GM19035 (cell line): ENCODE measurements around the gene TIAM2.
"Not testable (repeated sequence)": the region's sequence is repeated elsewhere in the genome, so short reads cannot be mapped to it uniquely, and the experiment has no call there.

Experiments
- ATAC-seq: cut with Tn5 transposase; IDR thresholded peaks from one replicate; pipeline ENCODE4 v1.9.1; 2021; ENCODE audit not compliant: unreplicated experiment

Gene TIAM2

DNA sequence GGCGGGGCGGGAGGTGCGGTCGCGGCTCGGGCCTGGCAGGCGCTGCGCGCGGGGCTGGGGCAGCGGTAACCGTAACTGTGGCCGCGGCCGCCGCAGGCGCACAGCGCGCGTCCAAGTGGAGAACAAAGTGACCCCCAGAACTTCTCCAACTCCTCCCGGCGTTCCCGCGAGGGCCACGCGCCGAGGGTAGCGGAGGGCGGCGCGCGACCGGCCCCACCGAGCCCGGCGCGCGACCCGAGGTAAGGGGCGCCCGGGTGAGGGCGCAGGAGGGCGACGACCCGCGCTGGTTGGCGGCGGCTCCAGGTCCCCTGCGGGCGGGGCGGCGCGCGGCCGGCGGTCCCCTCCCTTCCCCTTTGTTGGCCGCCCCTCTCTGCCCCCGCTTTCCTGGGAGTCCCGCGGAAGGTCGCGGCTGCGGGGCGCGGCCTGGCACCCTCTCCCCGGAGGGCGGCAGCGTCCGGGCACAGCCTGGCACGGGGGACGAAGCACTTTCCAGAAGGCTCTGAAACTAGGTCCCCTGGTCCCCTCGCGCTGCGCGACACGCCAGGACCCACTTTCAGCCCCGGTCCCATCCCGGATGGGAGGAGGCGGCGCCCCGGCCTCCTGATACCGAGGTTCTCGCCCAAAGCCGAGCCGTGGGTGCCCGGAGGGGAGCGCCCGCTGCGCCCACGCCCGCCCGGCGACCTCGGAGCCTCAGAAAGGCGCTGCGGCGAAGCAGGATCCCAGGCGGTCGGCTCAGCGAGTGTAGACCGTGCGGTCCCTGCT is at the start of gene TIAM2:
TSS of gene TIAM2 (plus strand) at position 62 of the 762 bp plus-strand sequence. CDS start 133,909 bp downstream, outside the sequence.
- ATAC-seq = no peak

DNA sequence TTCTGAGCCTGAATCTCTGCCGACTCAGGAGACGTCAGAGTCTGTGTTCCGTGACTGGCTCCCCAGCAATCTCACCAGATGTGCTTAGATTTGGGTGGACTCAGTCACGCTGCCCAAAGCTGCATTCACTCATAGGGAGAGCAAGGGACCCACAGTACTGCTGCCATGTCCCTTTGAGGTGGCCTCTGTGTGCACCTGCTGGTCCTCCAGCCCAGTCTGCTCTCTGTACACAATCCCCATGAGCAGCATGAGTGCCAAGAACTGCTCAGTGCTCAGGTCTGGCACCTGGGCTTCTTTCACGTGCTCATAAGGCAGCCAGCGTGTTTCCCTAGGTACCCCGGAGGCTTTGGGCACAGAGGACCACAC is 44.2 kb upstream of the TIAM2 start:
- no peak for ATAC-seq

DNA sequence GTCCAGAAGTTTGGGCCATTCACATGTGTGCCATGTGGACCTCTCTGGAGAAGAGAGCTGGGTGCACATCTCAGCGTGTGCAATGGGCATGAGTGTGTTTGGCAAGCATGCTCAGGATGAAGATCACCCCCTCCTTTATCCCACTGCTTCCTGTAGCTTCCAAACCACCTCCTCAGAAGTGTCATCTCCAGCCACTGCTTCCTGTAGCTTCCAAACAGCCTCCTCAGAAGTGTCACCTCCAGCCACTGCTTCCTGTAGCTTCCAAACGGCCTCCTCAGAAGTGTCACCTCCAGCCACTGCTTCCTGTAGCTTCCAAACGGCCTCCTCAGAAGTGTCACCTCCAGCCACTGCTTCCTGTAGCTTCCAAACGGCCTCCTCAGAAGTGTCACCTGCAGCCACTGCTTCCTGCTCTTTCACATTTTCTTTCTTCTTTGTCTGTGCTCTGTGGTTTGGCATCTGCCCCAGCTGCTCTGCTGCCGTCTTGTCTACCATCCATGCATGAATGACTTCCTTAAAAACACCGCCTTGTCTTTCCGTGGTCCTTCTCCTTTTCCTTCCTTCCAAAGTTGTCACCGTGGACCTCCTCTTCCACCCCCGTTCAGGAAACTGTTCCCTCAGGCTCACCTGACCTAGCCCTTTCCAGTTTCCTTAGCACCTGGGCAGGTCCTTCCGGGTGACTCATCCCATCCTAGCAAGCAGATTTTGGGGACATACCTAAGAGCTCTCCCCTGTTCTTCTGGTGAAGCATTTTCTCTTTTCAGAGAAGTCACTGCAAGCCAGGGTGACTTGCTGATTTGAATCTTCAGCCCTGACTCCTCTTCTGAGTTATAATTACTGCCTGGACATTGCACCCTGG is 43.5 kb upstream of the TIAM2 start:
- peak; percentile 69 for ATAC-seq

DNA sequence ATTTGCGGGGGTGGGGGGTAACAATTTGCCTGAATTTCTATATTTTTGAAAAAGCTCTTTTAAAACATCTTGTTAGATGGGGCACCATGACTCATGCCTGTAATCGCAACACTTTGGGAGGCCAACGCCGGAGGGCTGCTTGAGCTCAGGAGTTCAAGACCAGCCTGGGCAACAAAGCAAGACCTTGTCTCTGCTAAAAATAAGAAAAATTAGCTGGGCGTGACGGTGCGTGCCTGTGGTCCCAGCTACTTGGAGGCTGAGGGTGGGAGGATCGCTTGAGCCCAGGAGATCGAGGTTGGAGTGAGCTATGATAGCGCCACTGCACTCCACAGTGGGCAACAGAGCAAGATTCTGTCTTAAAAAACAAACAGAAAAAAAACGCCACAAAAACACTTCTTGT is 41.5 kb upstream of the TIAM2 start:
- no peak for ATAC-seq

DNA sequence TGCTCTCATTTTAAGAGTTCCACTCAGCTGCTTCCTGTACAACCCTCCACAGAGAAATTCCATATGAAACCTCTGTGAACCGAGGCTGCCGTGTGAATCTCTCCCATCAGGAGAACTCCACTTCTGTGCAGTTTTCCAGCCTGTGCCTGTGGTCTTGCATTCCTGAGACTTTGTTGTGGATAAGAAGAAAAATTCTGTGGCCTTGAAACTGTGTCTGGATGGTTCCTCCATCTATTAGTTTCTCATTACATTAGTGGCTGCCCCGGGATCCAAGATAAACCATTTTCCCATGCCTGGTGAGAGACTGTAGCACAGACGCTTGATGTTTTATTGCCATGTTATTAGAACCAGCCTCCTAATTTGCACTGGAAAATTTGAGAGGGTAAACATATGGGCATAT is 40.8 kb upstream of the TIAM2 start:
- no peak for ATAC-seq

DNA sequence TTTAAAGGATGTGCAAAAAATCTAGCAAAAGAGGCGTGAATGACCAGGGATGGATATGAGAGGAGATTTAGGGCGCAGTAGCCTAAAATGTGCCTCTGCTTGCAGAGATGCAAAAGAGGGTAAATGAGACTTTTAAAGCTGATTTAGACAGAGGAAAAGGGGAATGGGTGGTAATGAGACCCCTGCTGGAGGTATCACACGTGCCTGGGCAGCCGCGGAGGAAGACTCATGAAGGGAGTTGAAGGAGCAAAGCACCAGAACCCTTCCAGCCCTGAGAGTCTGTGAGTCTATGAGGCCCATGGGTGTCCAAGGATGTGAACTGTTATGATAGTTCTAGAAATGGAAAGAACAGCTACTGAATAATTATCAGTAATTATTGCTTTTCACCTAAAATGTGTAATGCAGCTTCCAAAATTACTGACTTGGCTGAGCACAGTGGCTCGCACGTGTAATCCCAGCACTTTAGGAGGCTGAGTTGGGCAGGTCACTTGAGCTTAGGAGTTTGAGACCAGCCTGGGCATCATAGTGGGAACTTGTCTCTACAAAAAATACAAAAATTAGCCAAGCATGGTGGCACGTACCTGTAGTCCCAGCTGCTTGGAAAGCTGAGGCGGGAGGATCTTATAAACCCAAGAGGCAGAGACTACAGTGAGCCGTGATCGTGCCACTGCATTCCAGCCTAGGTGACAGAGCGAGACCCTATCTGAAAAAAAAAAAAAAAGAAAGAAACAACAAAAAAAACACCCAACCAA is 38.2 kb upstream of the TIAM2 start:
- ATAC-seq = no peak

DNA sequence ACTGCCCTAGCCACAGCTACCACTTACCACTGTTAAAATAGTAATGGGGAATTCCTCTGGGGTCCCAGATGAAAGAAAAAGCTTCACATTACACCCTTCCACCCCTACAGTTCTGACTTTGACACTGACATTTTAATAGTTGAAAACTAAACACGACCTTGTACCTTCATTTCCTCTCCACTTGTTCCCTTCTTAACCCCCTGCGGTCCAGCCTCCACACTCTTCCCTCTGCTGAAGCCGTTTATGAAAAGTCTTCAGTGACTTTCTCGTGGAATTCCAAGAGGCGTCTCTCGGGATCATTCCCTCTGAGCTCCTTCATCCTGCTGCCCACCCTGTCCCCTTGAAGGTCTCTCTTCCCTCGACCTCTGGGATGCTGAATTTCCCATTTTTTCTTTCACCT is 36.6 kb upstream of the TIAM2 start:
- ATAC-seq = no peak

DNA sequence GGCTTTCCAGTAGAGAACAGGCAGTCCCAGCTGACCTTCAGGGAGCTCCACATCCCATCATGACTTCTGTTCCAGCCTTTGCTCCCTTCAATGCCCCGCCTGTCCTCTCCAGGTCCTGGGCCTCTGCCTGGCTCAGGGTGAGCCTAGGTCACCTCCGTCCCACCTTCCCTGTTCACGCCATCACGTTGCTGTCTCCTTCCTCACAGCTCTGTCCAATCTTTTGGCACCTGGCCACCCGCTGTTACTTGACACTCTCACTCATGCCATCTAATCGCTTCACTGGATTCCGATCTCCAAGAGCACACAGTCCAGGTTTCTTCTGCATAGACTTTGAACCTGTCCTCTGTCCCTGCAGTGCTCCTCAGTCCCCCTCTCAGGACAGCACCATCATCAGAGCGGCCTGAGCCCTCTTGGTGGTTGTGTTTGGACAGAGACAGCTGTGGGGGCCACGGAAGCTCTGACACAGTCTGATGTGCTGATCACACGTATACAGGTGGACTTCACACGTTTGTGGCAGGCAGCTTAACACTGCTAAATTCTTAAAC is 34.7 kb upstream of the TIAM2 start:
- no peak for ATAC-seq

DNA sequence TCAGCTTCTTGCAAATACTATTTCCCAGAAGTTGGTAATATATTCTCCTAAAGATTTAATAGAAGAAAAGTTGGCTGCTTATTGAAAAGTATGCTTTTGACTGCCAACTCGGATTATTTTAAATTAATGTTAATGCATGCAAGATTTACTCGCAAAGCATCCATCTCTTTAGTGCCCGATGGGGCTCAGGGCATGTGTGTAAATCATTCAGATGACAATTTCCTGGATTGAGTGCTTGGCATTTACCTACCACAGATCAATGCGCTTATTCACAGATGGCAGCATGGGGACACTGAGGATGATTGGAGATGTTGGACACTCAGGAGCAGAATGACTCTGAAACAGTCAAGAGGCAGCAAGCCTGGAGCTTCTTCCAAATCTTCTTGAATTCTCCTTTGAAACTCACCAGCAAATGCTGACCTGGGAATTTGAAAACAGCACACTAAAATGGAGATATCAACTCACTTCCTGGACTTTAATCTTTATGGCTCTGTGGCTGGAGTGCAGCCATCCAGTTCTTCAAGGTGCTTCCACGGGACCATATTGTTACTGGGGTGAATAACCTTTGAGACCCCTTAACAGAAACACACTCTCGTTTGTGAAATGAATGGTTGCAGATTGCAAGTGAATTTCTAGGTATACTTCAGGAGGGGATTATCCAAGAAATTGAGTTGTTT is 34.1 kb upstream of the TIAM2 start:
- ATAC-seq = no peak

DNA sequence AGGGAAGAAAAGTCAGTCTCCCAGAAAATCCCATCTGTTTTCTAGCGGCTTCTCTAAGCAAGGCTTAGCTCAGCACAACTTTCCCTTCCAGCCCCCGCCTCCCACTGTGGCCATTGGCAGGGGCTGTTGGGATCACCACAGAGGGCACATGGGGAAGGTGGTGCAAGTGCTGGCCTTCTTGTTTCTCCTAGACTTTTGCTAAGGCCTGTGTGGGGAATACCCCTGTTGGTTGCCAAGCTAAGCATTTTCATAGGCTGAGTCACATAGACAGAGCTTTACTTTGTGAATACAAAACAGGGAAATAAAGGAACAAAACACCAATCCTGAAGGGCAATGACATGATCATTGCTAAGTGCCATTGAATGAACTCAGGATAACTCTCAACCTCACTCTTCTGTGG is 32.4 kb upstream of the TIAM2 start:
- ATAC-seq = no peak

DNA sequence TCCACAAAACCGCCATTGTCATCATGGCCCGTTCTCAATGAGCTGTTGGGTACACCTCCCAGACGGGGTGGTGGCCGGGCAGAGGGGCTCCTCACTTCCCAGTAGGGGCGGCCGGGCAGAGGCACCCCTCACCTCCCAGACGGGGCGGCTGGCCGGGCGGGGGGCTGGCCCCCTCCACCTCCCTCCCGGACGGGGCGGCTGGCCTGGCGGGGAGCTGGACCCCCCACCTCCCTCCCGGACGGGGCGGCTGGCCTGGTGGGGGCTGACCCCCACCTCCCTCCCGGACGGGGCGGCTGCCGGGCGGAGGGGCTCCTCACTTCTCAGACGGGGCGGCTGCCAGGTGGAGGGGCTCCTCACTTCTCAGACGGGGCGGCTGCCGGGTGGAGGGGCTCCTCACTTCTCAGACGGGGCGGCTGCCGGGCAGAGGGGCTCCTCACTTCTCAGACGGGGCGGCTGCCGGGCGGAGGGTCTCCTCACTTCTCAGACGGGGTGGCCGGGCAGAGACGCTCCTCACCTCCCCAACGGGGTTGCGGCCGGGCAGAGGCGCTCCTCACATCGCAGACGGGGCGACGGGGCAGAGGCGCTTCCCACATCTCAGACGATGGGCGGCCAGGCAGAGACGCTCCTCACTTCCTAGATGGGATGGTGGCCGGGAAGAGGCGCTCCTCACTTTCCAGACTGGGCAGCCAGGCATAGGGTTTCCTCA is 28.9 kb upstream of the TIAM2 start:
- not testable (repeated sequence) for ATAC-seq

DNA sequence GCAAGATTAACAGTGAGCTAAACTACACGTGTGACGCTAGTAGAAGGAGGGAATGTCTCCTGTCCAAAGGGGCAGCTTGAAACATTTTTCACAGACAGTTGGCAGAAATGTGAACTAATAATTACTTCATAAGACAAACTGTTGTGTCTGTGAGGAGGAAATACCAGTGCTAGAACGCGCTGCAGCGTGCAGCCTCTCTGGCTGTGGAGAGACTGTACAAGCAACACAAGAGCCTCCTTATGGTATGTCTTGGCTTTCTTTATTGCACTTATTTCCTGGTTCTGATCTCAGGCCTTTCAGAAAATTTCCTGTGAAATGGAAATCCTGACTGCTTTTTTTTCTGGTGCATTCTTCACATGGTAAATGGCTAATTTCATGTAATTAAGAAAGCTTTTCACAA is 25.3 kb upstream of the TIAM2 start:
- no peak for ATAC-seq

DNA sequence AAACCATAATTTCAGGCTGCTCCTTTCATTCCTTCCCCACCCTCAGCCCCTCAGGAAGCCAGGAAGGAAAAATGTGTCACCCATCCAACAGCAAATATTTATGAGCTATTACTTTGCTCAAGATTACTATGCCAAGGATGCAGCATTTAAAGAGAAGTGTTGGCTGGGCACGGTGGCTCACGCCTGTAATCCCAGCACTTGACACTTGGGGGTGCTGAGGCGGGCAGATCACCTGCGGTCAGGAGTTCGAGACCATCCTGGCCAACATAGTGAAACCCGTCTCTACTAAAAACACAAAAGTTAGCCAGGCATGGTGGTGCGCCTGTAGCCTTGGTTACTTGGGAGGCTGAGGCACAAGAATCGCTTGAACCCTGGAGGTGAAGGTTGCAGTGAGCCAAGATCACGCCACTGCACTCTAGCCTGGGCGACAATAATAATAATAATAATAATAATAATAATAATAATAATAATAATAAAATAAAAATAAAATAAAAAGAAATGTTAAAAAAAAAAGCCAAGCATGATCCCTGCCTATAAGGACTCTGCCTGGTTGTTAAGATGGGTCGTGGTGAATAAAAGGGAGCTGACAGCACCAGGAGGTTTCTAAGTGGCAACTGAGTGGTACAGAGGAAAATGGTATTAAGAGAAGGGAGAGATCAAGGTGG is 20.5 kb upstream of the TIAM2 start:
- no peak for ATAC-seq

DNA sequence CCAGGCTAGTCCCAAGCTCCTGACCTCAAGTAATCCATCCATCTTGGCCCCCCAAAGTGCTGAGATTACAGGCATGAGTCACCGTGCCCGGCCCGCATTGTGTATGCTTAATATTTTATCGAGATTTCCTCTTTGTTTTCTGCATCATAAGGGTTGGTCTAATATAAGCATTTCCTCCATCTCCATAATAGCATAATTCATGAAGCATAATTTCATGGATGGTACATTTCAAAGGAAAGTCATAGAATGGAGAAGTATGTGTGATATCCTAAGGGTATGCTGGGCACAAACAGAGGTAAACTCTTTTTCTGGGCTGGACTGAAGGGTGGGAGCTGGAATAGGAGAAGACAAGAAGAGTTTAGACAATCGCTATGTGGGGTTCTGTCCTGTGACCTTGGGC is 17.5 kb upstream of the TIAM2 start:
- no peak for ATAC-seq

DNA sequence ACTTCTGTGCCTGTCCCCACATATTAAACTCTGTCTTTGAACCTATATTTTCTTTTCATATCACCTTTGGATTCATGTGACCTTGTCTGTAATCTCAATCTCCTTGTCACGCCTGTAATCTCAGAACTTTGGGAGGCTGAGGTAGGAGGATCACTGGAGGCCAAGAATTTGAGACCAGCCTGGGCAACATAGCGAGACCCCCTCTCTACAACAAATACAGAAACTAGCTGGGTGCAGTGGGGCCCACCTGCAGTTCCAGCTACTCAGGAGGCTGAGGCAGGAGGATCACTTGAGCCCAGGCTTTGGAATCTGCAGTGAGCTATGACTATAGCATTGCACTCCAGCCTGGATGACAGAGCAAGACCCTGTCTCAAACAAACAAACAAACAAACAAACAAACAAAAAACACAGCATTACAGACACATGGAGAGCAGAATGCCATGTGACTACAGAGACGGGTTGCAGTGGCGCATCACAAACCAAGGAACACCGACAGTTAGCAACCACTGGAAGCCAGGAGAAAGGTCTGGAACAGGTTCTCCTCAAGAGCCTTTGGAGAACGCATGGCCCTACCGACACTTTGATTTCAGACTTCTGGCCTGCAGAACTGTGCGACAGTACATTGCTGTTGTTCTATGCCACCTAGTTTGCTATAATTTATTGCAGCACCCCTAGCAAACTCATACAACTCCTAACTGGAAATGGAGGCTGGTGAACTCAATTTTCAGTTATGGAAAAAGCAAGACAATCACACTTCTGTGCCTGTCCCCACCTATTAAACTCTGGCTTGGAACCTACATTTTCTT is 14.6 kb upstream of the TIAM2 start:
- no peak for ATAC-seq

DNA sequence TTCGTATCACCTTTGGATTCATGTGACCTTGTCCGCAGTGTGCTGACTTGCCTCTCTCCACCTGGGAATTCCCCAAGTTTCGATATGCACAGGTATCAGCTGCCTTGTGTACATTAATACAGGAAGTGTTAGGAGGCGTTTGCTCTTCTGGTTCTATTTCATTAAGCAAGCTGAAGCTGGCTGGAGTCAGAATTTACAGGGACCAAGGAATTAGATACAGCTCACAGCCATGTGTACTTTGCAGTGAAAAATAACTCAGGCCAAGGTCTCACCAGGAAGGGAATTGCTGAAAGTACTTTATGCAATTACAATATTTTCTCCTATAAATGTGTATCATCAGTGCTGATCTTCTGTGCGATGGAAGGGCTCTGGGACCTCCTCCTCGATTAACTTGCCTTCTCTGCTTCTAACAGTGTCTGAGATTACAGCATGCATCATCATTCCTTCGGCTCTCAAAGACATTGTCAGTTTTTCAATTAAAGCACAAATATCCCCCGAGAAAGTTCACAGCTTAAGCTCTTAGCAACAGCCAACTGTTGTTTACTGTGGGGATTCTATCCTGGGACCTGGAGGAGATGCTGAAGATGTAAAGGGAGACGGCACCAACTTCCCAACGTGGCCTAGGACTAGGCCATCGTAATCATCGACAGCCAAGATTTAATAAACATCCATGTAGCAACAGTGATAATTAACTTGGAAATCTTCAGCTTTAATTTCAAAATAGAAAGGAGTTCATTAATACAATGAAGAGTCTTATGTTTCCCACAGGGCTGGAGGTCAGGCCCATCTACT is 13.8 kb upstream of the TIAM2 start:
- peak; percentile 72 for ATAC-seq

DNA sequence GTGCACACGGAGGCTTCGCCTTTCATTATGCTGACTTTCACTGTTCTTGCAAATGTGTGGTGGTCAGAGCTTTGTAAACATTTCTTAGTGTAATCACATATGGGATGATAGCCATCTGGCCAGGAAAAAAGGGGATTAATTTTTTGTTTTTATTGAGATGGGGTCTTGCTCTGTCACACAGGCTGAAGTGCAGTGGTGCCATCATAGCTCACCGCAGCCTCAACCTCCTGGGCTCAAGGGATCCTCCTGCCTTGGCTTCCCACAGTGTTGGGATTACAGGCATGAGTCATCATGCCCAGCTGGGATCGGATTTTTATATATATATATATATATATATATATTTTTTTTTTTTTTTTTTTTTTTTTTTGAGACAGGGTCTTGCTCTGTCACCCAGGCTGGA is 11.0 kb upstream of the TIAM2 start:
- ATAC-seq = no peak

DNA sequence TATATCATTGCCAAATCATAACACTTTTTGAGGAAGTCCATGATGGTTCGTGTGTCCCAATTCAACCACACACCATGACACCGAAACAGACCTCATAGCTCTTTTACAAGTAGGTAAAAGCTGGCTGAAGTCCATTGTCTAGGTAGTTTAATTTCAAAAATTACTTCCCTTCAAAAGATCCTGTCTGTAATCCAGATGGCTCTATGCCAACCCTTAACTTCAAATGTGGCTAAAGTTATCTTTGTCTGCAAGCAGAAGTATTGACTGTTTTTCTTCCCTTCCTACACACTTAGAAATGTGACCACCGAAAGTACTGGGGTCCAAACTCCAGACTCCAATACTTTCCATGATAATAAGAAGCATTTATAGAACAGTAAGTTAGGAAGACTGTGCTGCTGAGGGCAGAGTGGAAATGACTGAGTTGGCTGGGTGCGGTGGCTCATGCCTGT is 8.3 kb upstream of the TIAM2 start:
- no peak for ATAC-seq
